Glomerular visceral epithelial cell (primary cell): ENCODE results near the gene SPRYD4.
"Not testable (repeated sequence)": the region's sequence is repeated elsewhere in the genome, so short reads cannot be mapped to it uniquely, and the experiment has no call there.

ENCODE experiments used
- DNase-seq: peaks from one replicate; pipeline ENCODE4 v3.0.0-alpha.2; 2016; ENCODE audit errors: extremely low spot score

Gene SPRYD4

GRCh38 chr12:56468216-56469006 is at the start of gene SPRYD4:
Gene SPRYD4 (plus strand): TSS chr12:56468578. CDS start chr12:56468592, 14 bp downstream.
- DNase-seq = peak; percentile 89

- DNase-seq = no peak
Measured at GRCh38 chr12:56420411-56420810, 48.0 kb upstream of the SPRYD4 start.

GRCh38 chr12:56425193-56425592 is 43.2 kb upstream of the SPRYD4 start:
- no peak for DNase-seq

- DNase-seq = no peak
Measured at GRCh38 chr12:56425940-56426438, 42.4 kb upstream of the SPRYD4 start.

GRCh38 chr12:56431288-56431687 is 37.1 kb upstream of the SPRYD4 start:
- no peak for DNase-seq

- DNase-seq = no peak
Measured at GRCh38 chr12:56431850-56432249, 36.5 kb upstream of the SPRYD4 start.

GRCh38 chr12:56434828-56435227 is 33.5 kb upstream of the SPRYD4 start:
- DNase-seq = no peak

- no peak for DNase-seq
Measured at GRCh38 chr12:56437430-56438176, 30.8 kb upstream of the SPRYD4 start.

- DNase-seq = not testable (repeated sequence)
Measured at GRCh38 chr12:56443208-56443607, 25.2 kb upstream of the SPRYD4 start.

- DNase-seq = peak; percentile 82
Measured at GRCh38 chr12:56448860-56449621, 19.3 kb upstream of the SPRYD4 start, which contains the start of gene TIMELESS. Gene TIMELESS (minus strand): TSS chr12:56449426. CDS start chr12:56434170, 15,256 bp downstream.

- DNase-seq = no peak
Measured at GRCh38 chr12:56449622-56449984, 18.8 kb upstream of the SPRYD4 start.

GRCh38 chr12:56450241-56450640 is 18.1 kb upstream of the SPRYD4 start:
- DNase-seq = no peak

GRCh38 chr12:56451147-56451546 is 17.2 kb upstream of the SPRYD4 start:
- no peak for DNase-seq

- DNase-seq = no peak
Measured at GRCh38 chr12:56454557-56454956, 13.8 kb upstream of the SPRYD4 start, which contains the start of gene MIP. Gene MIP (minus strand): TSS chr12:56454657. CDS start chr12:56454613, 44 bp downstream.

GRCh38 chr12:56457817-56458216 is 10.6 kb upstream of the SPRYD4 start:
- no peak for DNase-seq

- DNase-seq = peak; percentile 63
Measured at GRCh38 chr12:56461235-56462159, 6.9 kb upstream of the SPRYD4 start.

GRCh38 chr12:56462565-56462964 is 5.8 kb upstream of the SPRYD4 start:
- DNase-seq = no peak

- DNase-seq = no peak
Measured at GRCh38 chr12:56469007-56469930, 891 bp downstream of the SPRYD4 start.

- no peak for DNase-seq
Measured at GRCh38 chr12:56474389-56474788, 6.0 kb downstream of the SPRYD4 start.

- DNase-seq = no peak
Measured at GRCh38 chr12:56476143-56476542, 7.8 kb downstream of the SPRYD4 start.
